ENCODE results near the gene ACTR1B.
A peak's percentile ranks its signal among the peaks of the same experiment; 100 is the strongest.

Gene ACTR1B

GRCh38 chr2:97659256-97660043, 4.4 kb downstream of the ACTR1B start:
- DNase-seq, result no peak
- no peak for TF ChIP-seq POLR2A (IDR thresholded peaks at IDR 0.05; ENCODE audit: low read length)
- no peak for TF ChIP-seq GATA1 (IDR thresholded peaks at IDR 0.05; ENCODE audit: low read depth, low read length)

- DNase-seq, result peak; percentile 21 to 25
- TF ChIP-seq GATA1 (IDR thresholded peaks at IDR 0.05; ENCODE audit: low read depth, low read length) (no peak), POLR2A (IDR thresholded peaks at IDR 0.05; ENCODE audit: low read length) (no peak)
These were observed 5.1 kb downstream of the ACTR1B start for GRCh38 chr2:97658691-97659157.

DNA sequence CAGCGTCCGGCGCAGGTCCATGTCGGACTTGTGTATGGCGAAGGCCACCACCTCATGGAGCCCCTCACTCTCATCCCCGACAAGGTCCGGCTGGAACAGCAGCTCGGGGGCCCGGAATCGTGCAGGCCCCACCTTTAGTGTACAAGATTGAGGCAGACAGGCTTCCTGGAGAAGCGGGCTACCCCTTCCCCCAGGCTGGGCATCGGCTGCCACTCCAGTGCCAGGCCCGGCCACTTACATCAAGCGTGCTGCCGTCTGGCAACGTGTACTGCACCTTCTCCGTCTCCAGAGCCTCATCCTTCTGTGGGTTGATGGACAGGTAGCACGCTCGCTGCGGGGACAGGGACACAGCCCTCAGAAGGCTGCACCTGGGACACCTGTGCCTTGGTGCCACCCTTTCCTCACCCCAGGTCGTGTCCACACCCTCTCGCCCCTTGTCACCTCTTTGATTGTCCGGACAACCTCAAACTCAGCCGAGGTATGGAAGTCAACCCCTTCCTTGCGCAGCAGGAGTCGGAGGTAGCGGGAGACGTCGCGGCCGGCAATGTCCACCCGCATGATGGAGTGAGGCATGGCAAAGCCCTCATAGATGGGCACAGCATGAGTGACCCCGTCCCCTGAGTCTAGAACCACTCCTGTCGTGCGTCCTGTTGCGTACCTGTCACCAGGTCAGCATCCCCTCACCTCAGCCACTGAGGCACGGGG, 5.7 kb downstream of the ACTR1B start:
- TF ChIP-seq GATA1 (IDR thresholded peaks at IDR 0.05; ENCODE audit: low read depth, low read length), result no peak
- TF ChIP-seq POLR2A (IDR thresholded peaks at IDR 0.05; ENCODE audit: low read length), result no peak
- DNase-seq, result no peak

DNA sequence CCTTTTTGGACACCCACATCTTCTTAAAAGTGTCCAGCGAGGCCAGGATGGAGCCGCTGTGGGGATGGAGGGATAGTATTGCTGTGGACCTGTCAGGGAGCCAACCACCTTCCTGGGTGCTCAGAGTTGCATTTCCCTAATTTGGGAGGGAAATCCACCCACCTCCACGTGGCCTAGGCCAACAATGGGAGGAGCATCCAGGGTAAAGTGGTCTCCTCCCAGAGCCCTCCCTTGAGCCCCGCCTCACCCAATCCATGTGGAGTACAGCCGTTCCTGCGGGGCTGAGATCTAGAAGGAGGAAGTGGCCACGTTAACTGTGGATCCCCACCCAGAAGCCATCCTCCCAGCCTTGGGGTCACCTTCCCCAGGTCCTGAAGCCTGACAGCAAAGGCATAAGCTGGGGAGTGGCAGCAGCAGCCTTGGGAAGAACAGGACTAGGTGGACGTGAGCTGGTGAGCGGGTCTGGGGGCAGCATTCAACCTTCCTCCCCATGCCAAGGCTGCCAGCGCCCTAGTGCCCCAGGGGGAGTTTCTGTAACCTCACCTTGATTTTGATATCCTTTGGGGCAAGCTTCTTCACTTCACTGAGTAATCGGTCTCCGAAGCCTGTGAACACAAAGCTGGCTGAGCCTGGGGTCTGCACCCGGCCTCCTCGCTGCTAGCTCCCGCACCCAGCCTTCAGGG, 6.8 kb downstream of the ACTR1B start:
- no peak for DNase-seq
- TF ChIP-seq POLR2A (IDR thresholded peaks at IDR 0.05; ENCODE audit: low read length) (no peak), GATA1 (IDR thresholded peaks at IDR 0.05; ENCODE audit: low read depth, low read length) (no peak)

GRCh38 chr2:97656129-97656755, 7.6 kb downstream of the ACTR1B start:
- DNase-seq, result no peak
- TF ChIP-seq GATA1 (IDR thresholded peaks at IDR 0.05; ENCODE audit: low read depth, low read length) (no peak), POLR2A (IDR thresholded peaks at IDR 0.05; ENCODE audit: low read length) (no peak)

DNA sequence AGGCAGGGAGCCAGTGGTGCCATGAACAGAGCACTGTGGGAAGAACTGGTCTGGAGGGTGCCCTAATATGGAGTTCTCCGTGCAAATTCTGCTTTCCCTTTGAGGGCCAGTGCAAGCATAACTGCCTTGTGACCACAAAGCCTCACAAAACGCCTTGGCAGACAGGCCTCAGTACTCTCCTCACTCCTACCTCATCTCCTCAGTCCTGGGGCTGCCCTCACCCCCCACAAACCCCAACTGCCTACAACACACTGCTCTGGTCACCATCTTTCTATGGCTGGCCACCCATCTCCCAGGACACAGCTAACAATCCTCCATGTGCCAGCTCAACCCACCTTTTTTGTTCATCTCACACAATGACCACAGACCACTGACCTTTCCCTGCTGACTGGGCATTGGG, 9.1 kb downstream of the ACTR1B start:
- no peak for DNase-seq
- TF ChIP-seq GATA1 (IDR thresholded peaks at IDR 0.05; ENCODE audit: low read depth, low read length), result no peak
- TF ChIP-seq POLR2A (IDR thresholded peaks at IDR 0.05; ENCODE audit: low read length), result no peak

GRCh38 chr2:97654309-97654708, 9.5 kb downstream of the ACTR1B start:
- TF ChIP-seq POLR2A (IDR thresholded peaks at IDR 0.05; ENCODE audit: low read length), result no peak
- no peak for TF ChIP-seq GATA1 (IDR thresholded peaks at IDR 0.05; ENCODE audit: low read depth, low read length)

GRCh38 chr2:97653874-97654273, 10.0 kb downstream of the ACTR1B start:
- no peak for DNase-seq
- TF ChIP-seq POLR2A (IDR thresholded peaks at IDR 0.05; ENCODE audit: low read length) (no peak), GATA1 (IDR thresholded peaks at IDR 0.05; ENCODE audit: low read depth, low read length) (no peak)

More at GRCh38 chr2:97654309-97654708, 9.5 kb downstream of the ACTR1B start:
- no peak for DNase-seq

GRCh38 chr2:97653473-97653872, 10.4 kb downstream of the ACTR1B start:
- TF ChIP-seq POLR2A (IDR thresholded peaks at IDR 0.05; ENCODE audit: low read length), result no peak
- TF ChIP-seq GATA1 (IDR thresholded peaks at IDR 0.05; ENCODE audit: low read depth, low read length), result no peak
- DNase-seq, result no peak

GRCh38 chr2:97651114-97651513, 12.7 kb downstream of the ACTR1B start:
- no peak for TF ChIP-seq GATA1 (IDR thresholded peaks at IDR 0.05; ENCODE audit: low read depth, low read length)
- peak; percentile 13 for TF ChIP-seq POLR2A (IDR thresholded peaks at IDR 0.05; ENCODE audit: low read length)
- no peak for DNase-seq

DNA sequence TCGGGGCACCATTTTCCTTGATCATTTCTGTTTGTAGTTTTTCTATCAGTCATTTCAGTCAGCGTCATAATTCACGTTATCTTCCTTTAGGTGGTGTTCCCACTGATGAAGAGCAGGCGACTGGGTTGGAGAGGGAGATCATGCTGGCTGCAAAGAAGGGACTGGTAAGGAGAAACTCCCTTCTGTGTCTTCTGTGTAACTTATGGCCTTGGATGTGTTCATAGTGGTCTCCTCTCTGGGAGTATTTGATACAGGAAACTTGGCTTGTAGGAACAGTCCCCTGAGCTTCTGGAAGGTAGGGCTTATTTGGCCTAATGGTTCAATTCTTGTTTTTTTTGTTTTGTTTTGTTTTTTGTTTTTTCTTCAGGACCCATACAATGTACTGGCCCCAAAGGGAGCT, 16.9 kb downstream of the ACTR1B start:
- TF ChIP-seq GATA1 (IDR thresholded peaks at IDR 0.05; ENCODE audit: low read depth, low read length), result no peak
- no peak for TF ChIP-seq POLR2A (IDR thresholded peaks at IDR 0.05; ENCODE audit: low read length)
- DNase-seq, result peak in 1 of 2 experiments; percentile 40

- peak; percentile 97 to 98 for DNase-seq
- no peak for TF ChIP-seq GATA1 (IDR thresholded peaks at IDR 0.05; ENCODE audit: low read depth, low read length)
- peak; percentile 96 for TF ChIP-seq POLR2A (IDR thresholded peaks at IDR 0.05; ENCODE audit: low read length)
These were observed 17.9 kb downstream of the ACTR1B start, which contains the start of gene COX5B for GRCh38 chr2:97645695-97646629. Gene COX5B (plus strand): TSS chr2:97646062. CDS start chr2:97646087, 25 bp downstream.
